Thyroid gland (tissue), 4 donors: ENCODE results near the gene ATAD2B. TPM values are rescaled to one million over a fixed set of nuclear protein-coding genes. Genes with fewer than 3 reads are reported as not detected.
A peak's percentile ranks its signal among the peaks of the same experiment; 100 is the strongest.

Experiments used
- DNase-seq, 2 donors: peaks; one replicate each; pipeline ENCODE4 v3.0.0-alpha.2; 2019
- H3K27ac ChIP-seq, 3 donors: fragments of 200-600 bp; sonication (generic); 1 replicate in 2 of 3; 2 replicates in 1 of 3; pipeline ENCODE4 v1.5.1; 2016 to 2019; ENCODE audit warnings: mild to moderate bottlenecking in 1 of 3, moderate library complexity in 1 of 3
- H3K27me3 ChIP-seq: fragments of 200-600 bp; sonication (generic); one replicate; pipeline ENCODE4 v1.5.1; 2019
- H3K36me3 ChIP-seq, 2 donors: fragments of 200-600 bp; sonication (generic); one replicate each; pipeline ENCODE4 v1.5.1; 2016 to 2019
- H3K4me1 ChIP-seq, 2 donors: fragments of 200-600 bp; sonication (generic); one replicate each; pipeline ENCODE4 v1.5.1; 2017 to 2019
- H3K4me3 ChIP-seq, 3 donors: fragments of 200-600 bp; sonication (generic); replicated peaks in 1 of 3; 1 replicate in 2 of 3; 2 replicates in 1 of 3; pipeline ENCODE4 v1.5.1; 2016; ENCODE audit warnings: mild to moderate bottlenecking in 1 of 3
- H3K9me3 ChIP-seq: fragments of 200-600 bp; sonication (generic); one replicate; pipeline ENCODE4 v1.5.1; 2017
- POLR2A ChIP-seq, 2 donors: fragments of 450-650 bp; IDR thresholded peaks; one replicate each; pipeline ENCODE4 v1.6.1; 2017; ENCODE audit warnings: antibody characterized with exemption in 2 of 2, mild to moderate bottlenecking in 2 of 2, moderate library complexity in 1 of 2
- WGBS, 2 donors: methylation state at CpG; one replicate each; pipeline ENCODE4 v1.1.5; 2017; 5-methylcytosine and 5-hydroxymethylcytosine counted together
- intact Hi-C: fragments of 100-400 bp; cut with DNase I; formaldehyde crosslinking; loops from one replicate; pipeline ENCODE4 v1.15.1; 2023
- total RNA-seq, 4 donors: library from RNA; depleted of rRNA; stranded (reverse); fragments of >200 nt; gene quantifications; one replicate each; pipeline ENCODE4 v1.2.3, GENCODE V29; 2016
- TF ChIP-seq, protein P1 (sequence below), 6 experiments: fragments of 200-600 bp in 3 of 6; fragments of 450-650 bp in 3 of 6; sonication (generic) in 3 of 6; IDR thresholded peaks; one replicate each; pipeline ENCODE4 v1.5.1; 2016 to 2019; ENCODE audit warnings: antibody characterized with exemption in 6 of 6, mild to moderate bottlenecking in 2 of 6, inconsistent platforms in 1 of 6, moderate library complexity in 1 of 6

Gene ATAD2B
- total RNA-seq, 4 donors from 2014 or later, result 32.8 to 49.3 (median 37.3) TPM

DNA sequence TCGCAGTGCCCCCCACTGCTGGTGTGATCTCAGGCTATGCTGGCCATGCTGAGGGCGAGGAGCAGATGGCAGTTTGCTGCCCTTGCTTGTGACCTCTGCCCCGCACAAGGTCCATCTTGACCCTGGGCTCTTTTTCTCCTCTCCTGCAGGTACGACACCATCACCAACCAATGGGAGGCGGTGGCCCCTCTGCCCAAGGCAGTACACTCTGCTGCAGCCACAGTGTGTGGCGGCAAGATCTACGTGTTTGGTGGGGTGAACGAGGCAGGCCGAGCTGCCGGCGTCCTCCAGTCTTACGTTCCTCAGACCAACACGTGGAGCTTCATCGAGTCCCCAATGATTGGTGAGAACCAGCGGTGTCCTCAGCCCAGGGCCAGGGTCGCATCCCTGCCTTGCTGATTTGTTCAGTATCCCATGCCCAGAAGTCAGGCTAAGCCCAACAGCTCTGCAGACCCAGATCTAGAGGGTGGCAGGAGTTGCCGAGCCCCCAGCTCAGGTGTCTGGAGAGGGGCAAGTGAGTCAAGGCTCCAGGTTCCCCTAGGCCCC is 223.8 kb downstream of the ATAD2B start:
- Histone ChIP-seq H3K9me3 (no peaks in the 10 kb centered on the region), H3K4me3 (no peak overlapping the region), H3K27me3 (no peaks in the 10 kb centered on the region), H3K36me3 (peaks cover 0 to 3% of the 10 kb centered on the region in 2 donors), H3K4me1 (no peaks in the 10 kb centered on the region), H3K27ac (no peak overlapping the region)
- DNase-seq, result no peak
- no peak for TF ChIP-seq POLR2A (IDR thresholded peaks at IDR 0.05)
- TF ChIP-seq, protein P1, sequence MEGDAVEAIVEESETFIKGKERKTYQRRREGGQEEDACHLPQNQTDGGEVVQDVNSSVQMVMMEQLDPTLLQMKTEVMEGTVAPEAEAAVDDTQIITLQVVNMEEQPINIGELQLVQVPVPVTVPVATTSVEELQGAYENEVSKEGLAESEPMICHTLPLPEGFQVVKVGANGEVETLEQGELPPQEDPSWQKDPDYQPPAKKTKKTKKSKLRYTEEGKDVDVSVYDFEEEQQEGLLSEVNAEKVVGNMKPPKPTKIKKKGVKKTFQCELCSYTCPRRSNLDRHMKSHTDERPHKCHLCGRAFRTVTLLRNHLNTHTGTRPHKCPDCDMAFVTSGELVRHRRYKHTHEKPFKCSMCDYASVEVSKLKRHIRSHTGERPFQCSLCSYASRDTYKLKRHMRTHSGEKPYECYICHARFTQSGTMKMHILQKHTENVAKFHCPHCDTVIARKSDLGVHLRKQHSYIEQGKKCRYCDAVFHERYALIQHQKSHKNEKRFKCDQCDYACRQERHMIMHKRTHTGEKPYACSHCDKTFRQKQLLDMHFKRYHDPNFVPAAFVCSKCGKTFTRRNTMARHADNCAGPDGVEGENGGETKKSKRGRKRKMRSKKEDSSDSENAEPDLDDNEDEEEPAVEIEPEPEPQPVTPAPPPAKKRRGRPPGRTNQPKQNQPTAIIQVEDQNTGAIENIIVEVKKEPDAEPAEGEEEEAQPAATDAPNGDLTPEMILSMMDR (IDR thresholded peaks at IDR 0.05), result no peak
- 98 to 99% methylated on average over 12 to 14 of the region's 17 CpGs for WGBS, 2 donors
- intact Hi-C loops, result no loop called here

DNA sequence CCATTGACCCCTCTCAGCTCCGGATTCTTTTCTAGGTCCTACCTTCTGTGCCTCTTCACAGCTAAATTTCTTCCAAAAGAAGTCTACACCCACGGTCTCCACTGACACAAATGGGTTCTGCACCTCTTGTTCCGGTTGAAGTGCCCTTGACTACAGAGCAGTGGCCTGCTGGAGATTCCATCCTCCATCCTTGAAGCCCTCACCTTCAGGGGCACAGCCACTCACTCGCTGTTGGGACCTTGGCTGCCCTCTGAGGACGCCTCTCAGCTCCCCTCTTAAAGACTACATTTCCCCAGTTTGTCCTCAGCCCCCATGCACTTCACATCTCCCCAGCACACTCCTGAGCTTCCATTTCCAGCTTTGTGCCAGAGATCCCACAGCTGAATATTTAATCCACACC is 226.3 kb downstream of the ATAD2B start:
- Histone ChIP-seq H3K4me3 (no peak overlapping the region), H3K36me3 (no peaks in the 10 kb centered on the region), H3K27ac (no peak overlapping the region), H3K4me1 (no peaks in the 10 kb centered on the region), H3K27me3 (no peaks in the 10 kb centered on the region), H3K9me3 (no peaks in the 10 kb centered on the region)
- intact Hi-C loops, result no loop called here
- no peak for TF ChIP-seq POLR2A (IDR thresholded peaks at IDR 0.05)
- TF ChIP-seq, protein P1 (IDR thresholded peaks at IDR 0.05), result no peak
- DNase-seq, result peak in 1 of 2 donors; percentile 48
- WGBS, 2 donors, result 41 to 45% methylated on average over 5 of the region's 5 CpGs

DNA sequence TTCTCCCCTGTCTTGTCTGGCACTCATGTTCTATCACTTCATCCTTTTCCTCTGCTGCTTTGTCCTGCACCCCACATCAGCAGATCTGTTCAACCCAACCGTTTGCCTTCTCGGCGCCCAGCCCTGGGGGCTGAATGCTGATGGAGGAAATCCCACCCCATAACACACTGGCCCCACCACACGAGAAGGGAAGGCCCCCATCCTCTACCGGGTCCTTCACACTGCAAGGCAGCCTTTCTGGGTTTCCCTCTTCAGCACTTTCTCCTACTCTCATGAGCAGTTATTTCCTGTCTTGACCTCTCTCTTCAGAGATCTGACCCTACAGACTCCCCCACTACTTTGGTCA is 227.4 kb downstream of the ATAD2B start:
- Histone ChIP-seq H3K4me3 (no peak overlapping the region), H3K27me3 (no peaks in the 10 kb centered on the region), H3K9me3 (no peaks in the 10 kb centered on the region), H3K36me3 (no peaks in the 10 kb centered on the region), H3K4me1 (no peaks in the 10 kb centered on the region), H3K27ac (no peak overlapping the region)
- no peak for DNase-seq
- WGBS, 2 donors, result 94 to 95% methylated on average over 5 of the region's 5 CpGs
- intact Hi-C loops, result no loop called here
- TF ChIP-seq POLR2A (IDR thresholded peaks at IDR 0.05), result no peak
- TF ChIP-seq, protein P1 (IDR thresholded peaks at IDR 0.05), result no peak

DNA sequence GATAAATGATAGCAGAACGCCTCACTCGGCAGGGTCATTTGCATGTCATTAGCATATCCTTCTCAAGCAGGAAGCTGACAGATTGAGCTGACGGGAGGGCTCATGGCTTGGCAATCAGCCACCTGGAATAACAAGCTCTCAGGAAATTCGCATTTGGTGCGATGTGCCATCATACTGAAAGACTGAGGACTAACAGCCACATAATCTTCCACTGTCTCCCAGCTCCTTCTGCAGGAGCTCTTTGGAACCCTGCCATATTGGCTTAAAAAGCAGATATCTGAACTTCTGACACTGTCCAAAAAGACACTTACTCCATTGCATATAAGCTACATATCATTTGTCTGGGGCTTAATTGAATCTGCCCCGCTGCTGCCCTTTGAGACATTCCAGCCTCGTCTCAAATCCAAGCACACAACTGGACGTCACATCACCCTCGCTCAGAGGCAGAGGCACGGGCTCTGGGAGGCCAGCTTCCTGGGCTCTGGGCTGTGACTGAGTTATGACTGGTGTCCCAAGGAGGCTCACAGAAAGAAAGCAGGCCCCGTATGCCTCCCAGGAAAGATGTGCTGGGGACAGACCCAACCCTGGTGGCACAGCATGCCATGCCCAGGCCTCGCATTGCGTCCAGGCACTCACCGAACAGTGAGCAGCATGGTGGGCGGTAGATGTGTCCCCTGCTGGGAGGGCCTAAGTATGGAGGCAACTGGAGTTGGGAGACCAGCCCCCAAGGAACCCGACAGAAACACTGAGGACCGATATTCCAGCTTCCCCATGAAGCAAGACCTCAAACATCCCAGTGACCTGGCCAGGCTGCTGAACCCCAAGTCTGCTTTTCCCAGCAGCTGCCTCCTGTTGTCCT is 228.0 kb downstream of the ATAD2B start:
- H3K4me1 ChIP-seq, result no peaks in the 10 kb centered on the region
- no peak overlapping the region for H3K27ac ChIP-seq
- DNase-seq, result no peak
- no peaks in the 10 kb centered on the region for H3K27me3 ChIP-seq
- no peak for TF ChIP-seq POLR2A (IDR thresholded peaks at IDR 0.05)
- TF ChIP-seq, protein P1 (IDR thresholded peaks at IDR 0.05), result no peak
- no peak overlapping the region for H3K4me3 ChIP-seq
- H3K36me3 ChIP-seq, result no peaks in the 10 kb centered on the region
- no peaks in the 10 kb centered on the region for H3K9me3 ChIP-seq
- intact Hi-C loops, result no loop called here
- 84 to 87% methylated on average over 16 to 17 of the region's 17 CpGs for WGBS, 2 donors

Other genes starting within 250 kb of the ATAD2B start
- gene UBXN2A, start 13.3 kb upstream of the ATAD2B start, total RNA-seq, result 10 to 100 TPM; 10.7 to 14.9 (median 13.7) TPM
- gene MFSD2B, start 83.0 kb upstream of the ATAD2B start, total RNA-seq, result not detected
- 1 to 10 TPM; 3.0 to 6.0 (median 4.6) TPM for gene WDCP, start 120.3 kb upstream of the ATAD2B start, total RNA-seq
- 10 to 100 TPM in 1 of 4 donors, 1 to 10 TPM in 3; 5.8 to 15.5 (median 6.4) TPM for gene FKBP1B, start 122.6 kb upstream of the ATAD2B start, total RNA-seq
- gene SF3B6, start 149.2 kb upstream of the ATAD2B start, total RNA-seq, result 100 to 1,000 TPM in 2 of 4 donors, 10 to 100 TPM in 2; 86.1 to 157 (median 110) TPM
- gene TP53I3, start 157.7 kb upstream of the ATAD2B start, total RNA-seq, result 10 to 100 TPM; 14.5 to 38.4 (median 31.0) TPM
- gene PFN4, start 196.2 kb upstream of the ATAD2B start, total RNA-seq, result 1 to 10 TPM in 3 of 4 donors, not detected in 1; 1.0 to 3.5 (median 2.0) TPM
- 10 to 100 TPM; 19.4 to 44.5 (median 22.1) TPM for gene FAM228B, start 196.3 kb upstream of the ATAD2B start, total RNA-seq
- 1 to 10 TPM; 1.3 to 2.0 (median 1.8) TPM for gene FAM228A, start 247.9 kb upstream of the ATAD2B start, total RNA-seq